MV-4-11 (cell line): ENCODE measurements around the gene SLC25A21.
"Not testable (repeated sequence)": the region's sequence is repeated elsewhere in the genome, so short reads cannot be mapped to it uniquely, and the experiment has no call there.

Experiments
- DNase-seq: peaks from one replicate; lab custom pipeline; 2025; lab: John Stamatoyannopoulos, UW

The SLC25A21 gene

DNA sequence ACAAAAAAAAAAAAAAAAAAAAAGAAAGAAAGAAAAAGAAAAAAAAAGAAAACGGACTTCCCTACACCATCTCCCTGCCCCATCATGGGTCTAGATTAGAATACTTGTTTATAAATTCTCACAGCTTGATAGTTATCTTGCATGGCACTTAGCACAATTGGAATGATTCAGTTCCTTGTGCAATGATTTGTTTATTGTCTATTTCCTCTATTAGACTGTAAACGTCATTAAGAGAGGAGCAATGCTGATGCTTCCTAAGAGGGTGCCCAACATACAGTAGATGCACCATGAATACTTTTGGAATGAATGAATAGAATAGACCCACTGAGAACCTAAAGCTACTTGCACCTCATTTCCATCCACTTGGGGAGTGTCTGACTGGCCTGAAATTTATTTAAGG, 469.9 kb downstream of the SLC25A21 start:
- DNase-seq, result no peak

DNA sequence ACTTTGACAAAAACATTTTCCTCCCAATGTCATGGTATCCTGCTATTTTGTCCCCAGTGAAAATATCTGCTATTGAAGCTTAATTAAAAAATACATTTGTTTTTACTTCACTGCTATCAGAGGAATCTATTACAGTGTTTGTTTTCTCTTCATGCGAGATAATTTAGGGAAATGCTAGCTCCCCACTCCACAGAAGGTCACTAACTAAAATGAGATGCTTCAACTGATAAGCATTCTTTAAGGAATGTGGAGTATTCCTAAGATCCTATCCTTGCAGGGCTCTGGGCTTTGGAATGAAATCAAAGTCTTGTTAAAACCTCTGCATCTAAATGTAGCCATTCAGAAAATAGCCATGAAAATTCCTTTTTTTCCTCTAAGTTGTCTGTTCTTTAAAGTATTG, 471.3 kb downstream of the SLC25A21 start:
- DNase-seq, result no peak

DNA sequence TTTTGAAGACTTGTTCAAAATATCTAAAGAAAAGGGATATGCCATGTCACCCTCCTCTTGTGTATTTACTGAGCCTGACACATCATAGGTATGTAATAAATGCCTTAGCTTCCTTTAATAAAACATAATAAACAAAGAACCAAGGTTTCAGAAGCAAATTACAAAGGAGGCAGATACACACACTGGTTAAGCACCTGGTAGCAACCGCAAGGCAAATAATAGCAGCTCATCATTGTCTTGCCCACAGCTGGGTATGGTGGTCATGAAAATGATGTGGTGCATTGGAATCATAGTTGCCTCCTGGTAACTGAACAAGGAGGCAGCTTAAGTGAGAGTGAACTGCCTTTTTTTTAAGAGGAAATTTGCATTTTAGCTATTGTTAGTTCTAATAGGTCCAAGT, 471.8 kb downstream of the SLC25A21 start:
- no peak for DNase-seq

DNA sequence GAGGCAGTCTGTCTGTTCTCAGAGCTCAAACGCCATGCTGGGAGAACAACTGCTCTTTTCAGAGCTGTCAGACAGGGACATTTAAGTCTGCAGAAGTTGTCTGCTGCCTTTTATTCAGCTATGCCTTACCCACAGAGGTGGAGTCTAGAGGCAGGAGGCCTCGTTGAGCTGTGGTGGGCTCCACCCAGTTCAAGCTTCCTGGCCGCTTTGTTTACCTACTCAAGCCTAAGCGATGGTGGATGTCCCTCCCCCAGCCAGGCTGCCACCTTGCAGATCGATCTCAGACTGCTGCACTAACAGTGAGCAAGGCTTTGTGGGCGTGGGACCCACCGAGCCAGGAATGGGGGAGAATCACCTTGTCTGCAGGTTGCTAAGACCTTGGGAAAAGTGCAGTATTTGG, 473.0 kb downstream of the SLC25A21 start:
- DNase-seq, result not testable (repeated sequence)

DNA sequence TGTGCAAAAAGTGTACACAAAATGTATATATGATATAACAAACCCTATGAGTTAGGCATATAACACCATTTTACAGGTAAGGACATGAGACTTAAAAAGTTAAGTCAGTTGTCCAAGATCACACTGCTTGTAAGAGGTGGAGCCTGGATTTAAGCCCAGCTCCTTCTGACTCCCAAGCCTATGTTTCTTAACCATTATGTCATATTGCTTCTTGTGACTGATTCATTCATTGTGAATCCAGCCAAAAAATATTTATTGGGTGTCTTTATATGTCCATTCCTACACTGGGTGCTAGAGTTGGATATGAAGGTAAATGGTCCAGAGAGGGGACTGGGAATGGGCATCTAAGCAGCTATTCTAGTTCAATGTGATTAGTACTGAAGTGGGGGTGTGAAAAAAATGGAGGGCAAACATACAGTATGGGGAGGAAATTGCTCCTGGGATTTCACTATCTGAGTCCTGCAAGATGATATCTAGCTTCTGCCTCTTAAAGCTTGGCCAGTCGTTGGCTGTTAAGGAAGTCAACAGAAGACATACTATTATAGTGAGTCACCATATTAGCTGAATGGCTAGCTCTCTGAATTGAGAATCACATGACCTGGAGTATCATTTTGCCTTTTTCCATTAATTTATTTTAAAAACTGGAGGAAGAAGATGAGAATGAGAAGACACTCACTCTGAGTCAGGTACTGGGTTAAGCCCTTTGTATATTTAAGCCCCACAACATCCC, 481.9 kb downstream of the SLC25A21 start:
- DNase-seq, result no peak

DNA sequence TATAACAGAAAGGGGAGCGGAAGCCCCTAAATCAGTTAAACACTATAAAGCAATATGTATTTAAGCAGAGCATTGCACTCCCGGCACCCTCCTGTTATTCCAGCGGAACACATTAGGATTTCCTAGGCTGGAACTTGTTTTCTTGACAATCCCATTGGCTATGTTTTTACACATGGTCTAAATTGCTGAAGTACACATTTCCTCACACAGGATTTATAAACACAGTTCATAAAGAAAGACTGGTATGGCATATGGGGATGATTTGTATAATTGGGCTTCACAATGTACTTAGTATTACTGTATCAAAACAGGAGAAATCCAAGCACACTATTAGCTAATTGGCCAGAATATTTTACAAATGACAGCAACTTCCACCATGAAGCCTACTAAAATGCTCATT, 487.5 kb downstream of the SLC25A21 start:
- DNase-seq, result no peak

DNA sequence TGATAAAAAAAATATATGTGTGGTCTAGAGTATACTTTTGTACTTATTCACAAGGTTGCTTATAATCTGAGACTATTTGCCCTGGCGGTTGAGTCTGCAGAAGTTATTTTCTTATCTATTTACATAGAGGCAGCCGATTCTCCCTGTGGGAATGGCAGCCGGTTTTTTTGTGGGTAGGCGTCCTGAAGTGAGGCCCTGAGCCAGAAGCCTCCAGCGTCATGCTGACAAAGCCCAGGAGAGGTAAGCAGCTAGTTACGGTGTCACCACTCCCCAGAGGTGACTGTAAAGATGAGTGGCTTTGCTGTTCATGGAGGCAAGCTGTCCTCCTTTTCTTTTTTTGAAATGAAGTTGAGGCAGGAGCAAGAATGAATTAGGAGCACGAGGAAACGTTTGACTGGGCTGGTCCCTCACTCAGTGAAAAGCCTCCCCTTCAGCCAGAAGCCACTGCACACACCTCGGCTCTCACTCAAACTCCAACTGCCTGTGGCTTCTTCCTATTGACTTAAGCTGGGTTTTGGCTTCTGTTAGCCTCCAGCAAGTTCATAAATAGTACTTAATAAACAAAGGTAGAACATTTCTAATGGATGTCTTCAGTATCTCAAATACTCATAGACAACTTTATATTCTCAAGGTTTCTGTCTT, 489.2 kb downstream of the SLC25A21 start:
- no peak for DNase-seq

DNA sequence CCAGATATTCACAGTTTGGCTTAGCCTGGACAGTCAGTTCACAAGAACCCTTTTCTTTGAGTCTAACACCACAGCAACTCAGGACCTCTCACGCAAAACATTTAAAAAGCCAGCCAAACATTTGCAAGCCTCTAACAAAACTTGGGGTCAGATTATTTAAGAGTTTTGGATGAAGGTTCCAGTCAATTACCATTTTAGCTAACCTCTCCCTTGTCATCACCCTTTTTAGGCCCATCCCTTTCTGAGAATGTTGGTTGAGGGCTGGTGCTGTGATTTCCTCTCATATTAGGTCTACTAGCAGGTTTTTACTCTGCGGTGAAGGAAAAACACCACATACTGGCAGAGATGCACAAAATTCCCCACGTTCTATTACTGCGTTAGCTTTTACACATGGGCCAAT, 490.1 kb downstream of the SLC25A21 start:
- no peak for DNase-seq

DNA sequence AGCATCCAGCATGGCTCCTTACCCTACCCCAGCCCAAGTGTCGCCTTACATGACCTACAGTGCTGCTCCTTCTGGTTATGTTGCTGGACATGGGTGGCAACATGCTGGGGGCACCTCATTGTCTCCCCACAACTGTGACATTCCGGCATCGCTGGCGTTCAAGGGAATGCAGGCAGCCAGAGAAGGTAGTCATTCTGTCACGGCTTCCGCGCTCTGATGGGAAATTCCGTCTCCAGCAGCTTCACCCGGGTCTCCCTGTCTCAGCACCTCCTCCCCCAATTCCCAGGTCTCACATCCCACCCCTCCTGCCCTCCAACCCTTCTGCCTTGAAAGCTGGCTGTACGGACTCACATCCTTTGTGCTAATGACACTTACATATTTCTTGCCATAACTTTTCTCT, 496.2 kb downstream of the SLC25A21 start:
- DNase-seq, result no peak

DNA sequence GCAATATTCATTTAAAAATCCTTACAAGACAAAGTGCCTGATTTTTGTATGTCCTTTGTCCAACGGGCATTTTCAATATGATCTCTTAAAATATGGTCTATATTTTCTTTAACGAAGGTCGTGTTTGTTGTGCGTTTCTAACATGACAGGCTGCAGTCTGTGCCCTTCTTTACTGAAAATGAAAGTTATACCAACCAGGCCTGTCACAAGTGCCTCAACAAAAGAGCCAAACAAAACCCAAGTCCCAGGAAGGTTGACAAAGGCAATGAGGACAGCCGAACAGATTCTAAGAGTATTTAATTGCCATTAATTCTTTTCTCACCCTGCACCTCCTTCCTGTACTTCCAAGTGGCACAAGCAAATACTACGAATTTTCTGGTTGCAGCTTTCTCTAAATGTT, 496.8 kb downstream of the SLC25A21 start:
- DNase-seq, result no peak

DNA sequence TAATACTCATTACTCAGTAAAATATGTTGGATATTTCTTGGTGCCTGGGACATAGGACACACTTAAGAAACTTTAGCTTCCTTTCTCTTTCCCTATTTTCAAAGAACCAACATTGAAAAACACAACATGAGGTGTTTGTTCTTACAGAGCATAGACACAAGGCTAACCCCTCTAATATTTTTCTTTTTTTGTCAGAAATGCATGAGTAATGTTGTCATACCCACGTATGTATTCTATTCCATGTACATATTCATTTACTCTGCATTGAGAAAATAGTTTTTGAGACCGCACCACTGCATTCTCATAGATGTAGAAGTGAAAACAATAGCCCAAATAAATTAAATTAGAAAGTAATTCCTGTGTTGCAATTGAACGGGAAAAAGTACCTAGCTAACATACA, 497.7 kb downstream of the SLC25A21 start:
- DNase-seq, result no peak

DNA sequence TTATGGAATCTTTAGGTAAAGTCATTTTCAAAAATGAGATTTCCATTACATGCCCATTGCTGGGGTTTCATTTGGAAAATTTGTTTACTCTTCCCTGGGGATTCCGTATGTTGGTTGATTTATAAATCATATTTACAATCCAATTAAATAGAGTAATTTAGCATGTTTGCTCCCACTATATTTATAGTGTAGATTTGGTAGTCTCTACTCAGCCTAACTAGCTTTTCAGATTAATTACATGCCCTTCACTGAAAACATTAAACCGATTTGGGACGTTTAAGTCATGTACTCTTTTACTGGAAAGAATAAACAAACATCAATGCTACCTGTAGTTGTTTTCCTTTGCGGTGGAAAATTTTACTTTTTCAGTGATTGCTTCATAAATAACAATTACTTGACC, 500.3 kb downstream of the SLC25A21 start:
- DNase-seq, result no peak

DNA sequence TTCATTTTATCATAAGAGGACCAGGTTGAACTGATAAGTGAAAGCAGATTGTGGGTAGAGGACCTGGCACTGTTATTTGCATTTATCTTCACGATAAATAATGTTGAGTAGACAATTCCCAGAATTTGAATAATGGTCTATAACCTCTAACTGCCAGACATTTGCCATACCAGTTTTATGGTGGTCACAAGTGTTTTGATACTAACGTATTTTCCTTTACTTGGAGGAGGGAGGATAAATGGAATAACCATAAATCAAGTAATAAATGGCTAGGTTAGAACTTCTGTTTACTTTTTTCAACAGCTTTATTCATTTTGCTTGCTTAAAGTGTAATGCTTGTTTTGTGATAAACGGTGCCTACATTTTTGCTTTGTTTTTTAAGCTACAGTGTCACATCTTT, 501.3 kb downstream of the SLC25A21 start:
- no peak for DNase-seq

DNA sequence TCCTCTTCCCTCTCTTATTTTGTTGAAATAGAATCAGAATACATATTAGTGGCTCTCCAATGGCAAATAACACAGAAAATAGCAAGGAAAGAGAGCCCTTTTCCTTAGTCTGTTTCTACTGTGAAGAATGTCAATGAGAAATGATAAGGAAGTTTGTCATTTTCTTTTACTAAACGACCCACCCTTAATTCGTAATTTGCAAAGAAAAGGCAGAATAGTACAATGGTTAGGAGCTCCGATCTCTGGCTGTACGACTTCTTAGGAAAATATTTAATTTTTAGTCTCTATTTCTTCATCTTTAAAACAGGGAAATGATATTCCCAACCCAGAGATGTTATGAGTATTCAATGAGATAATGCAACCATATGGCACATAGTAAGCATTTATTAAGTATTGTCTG, 504.7 kb downstream of the SLC25A21 start:
- no peak for DNase-seq

DNA sequence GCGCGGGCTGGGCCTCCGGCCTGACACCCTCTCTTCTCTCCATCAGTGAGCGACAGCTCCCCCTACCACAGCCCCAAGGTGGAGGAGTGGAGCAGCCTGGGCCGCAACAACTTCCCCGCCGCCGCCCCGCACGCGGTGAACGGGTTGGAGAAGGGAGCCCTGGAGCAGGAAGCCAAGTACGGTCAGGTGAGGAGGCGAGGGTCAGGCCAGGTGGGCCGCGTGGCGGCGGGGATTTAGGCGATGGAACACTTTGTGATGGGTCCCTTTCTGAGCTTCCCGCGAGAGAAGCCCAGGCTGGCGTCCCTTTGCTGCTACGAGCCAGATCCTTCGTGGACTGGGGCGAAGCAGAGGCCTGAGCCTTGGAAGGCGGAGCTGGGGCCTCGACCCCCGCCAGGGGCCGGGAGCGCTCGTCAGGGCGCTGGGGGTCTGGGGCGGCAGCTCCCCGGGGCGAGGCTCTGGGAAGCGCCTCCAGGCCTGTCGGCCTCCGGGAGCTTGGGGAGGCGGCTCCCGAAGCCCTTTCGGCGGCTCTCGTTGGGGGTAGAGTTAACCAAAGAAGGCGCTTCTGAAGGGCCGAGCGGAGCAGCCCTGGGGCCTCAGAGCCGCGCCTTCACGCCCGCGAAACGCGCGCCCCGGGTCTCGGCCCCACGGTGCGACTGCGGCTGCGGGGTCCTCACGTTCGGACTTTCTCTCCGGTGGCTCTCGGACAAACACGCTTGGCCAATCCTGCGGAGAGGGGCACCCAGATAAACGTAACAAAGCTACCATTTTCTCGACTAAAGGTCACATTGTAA, 505.8 kb downstream of the SLC25A21 start:
- no peak for DNase-seq

DNA sequence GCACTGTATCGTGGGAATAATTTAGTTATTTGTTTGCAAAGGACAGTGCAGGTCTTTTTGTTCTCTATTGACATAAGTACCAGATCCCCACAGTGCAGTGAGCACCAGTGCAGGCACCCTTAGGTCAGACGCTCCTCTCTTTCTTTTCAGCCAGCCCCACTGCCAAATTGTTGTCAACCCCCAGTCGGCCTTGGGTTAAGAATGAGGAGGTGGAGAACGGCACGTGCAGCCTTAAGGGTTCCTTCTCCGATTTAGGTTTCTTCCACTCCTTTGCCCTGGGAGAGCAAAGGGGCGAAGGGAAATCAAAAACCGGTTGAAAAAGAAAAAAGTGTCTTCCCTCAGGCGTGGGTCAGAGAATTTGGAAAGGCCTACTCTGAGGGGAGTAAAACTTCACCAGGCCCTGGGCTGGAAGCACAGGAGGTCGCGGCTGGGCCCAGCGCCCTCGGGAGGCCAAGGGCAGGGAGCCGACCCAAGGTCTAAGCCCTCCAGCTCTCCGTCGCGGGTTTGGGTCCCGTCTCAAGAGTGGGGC, 506.5 kb downstream of the SLC25A21 start:
- DNase-seq, result no peak

DNA sequence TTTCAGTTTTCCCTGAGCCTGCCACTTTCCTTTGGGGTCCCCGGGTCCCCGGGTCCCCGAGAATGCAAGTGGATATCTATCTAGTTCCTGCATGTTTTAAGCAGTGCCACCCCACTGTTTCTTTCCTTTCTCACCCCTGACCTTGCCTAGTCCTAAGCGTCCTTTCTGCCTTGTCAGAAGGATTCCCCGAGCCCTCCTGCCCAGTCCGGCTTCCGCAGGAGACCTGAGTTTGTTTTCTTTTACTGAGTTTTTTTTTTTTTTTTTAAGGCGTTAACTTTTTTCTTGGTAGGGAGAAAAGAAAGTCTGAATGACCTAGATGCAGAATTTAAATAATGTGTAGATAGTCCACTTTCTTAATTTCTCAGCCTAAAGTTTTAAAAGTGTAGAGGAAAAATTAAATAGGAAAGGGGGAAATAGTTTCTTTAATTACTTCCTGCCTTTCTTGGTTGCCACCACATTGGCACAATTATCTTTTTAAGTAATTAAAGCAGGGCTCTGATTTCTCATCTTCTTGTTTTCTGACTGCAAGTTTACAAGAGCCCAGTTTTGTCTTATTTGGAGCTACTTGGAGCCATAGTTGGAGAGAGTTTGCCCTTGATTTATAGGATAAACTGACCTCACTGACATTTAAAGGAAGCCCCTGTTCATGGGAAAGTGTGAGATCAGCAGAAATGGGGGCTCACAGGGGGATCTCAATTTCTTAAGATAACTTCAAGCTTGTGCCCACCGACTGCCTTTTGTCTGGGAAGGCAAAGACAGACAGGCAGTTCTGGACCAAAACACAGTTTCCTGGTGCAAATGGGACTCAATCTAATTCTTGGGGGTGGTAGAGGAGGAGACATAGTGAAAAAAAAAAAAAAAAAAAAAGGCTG, 507.8 kb downstream of the SLC25A21 start:
- DNase-seq, result no peak

DNA sequence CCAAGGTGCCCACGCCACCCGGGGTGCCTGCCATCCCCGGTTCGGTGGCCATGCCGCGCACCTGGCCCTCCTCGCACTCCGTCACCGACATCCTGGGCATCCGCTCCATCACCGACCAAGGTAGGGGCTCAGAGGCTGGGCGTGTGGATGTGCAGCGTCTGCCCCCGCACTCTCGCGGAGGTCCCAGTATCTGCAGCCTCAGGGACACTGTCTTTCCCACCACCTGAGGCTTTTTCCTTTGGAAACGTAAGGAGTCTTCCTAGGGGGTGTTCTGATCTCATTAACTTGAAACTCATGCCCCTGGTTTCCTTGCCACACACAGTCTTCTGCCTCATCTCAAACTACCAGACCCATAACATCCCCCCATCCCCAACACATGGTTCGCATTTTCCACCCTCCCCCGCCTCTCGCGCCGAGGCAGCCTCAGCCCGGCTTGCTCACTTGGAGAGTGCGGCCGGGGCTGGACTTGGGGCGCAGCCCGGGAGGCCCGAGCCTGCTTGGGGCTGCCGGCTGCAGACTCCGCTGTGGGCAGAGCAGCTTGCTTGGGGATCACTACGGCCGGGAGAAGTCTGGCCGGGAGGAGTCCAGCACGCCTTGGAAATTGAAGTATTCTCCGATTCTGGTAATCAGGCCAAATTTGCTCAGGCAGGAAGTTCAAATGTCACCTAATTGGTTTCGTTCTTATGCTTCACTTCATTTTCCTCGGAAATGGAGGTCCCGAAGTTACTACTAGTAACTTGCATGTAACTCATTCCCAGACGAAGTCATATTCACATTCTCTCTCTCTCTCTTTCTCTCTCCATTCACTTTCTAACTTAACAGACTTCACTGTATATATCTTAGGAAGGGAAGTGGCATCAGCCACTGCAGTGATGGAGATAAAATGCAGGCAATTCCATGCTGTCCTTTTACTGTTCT, 508.7 kb downstream of the SLC25A21 start:
- DNase-seq, result no peak

DNA sequence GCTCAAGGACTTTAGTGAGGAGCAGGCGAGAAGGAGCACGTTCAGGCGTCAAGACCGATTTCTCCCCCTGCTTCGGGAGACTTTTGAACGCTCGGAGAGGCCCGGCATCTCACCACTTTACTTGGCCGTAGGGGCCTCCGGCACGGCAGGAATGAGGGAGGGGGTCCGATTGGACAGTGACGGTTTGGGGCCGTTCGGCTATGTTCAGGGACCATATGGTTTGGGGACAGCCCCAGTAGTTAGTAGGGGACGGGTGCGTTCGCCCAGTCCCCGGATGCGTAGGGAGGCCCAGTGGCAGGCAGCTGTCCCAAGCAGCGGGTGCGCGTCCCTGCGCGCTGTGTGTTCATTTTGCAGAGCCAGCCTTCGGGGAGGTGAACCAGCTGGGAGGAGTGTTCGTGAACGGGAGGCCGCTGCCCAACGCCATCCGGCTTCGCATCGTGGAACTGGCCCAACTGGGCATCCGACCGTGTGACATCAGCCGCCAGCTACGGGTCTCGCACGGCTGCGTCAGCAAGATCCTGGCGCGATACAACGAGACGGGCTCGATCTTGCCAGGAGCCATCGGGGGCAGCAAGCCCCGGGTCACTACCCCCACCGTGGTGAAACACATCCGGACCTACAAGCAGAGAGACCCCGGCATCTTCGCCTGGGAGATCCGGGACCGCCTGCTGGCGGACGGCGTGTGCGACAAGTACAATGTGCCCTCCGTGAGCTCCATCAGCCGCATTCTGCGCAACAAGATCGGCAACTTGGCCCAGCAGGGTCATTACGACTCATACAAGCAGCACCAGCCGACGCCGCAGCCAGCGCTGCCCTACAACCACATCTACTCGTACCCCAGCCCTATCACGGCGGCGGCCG, 509.6 kb downstream of the SLC25A21 start:
- DNase-seq, result no peak

DNA sequence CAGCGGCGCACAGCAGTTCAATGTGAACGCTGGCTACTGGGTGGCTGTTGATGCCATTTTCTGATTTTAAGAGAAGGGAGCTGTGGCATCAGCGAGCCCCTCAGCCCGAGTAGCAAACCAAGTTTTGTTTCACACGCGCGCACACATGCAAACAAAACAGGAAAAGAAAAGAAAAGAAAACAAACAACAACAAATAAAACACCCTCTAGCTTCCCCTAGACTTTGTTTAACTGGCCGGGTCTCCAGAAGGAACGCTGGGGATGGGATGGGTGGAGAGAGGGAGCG, 510.2 kb downstream of the SLC25A21 start:
- no peak for DNase-seq
